ENCODE results near the gene PHGDH.

The PHGDH gene

GRCh38 chr1:119732465-119733168 is 20.9 kb downstream of the PHGDH start:
- no peak for DNase-seq (ENCODE audit: low read depth)

DNA sequence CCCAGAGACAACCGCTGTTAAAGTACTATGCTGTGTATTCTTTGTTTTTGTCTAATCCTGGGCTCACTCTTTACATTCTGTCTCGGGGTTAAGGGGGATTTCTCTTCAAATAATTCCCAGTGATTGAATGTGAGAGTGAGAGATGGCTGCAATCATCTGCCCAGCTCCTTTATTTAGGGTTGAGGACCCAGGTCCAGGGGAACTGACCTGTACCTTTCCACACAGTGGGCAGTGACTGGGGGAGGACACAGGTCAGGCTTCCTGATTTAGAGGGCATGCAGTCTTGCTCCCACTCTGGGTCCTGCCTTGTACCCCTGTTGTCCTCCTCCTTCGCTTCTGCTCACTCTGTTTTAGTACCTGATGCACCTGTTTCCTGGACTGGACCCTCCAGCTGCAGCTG is 22.0 kb downstream of the PHGDH start:
- no peak for DNase-seq (ENCODE audit: low read depth)

DNA sequence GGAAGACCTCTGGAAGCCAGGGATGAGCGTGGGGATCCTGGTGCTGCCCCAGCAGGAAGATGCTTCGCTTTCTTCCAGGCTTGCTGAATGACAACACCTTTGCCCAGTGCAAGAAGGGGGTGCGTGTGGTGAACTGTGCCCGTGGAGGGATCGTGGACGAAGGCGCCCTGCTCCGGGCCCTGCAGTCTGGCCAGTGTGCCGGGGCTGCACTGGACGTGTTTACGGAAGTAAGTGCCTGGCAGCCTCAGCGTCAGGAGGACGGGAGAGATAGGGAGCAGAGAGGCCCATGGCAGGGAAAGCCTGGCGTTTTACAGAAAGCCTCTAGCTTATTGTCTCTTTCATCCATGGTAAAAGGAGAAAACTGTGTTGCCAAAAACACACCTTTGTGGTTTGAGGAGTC is 23.5 kb downstream of the PHGDH start:
- no peak for DNase-seq (ENCODE audit: low read depth)

DNA sequence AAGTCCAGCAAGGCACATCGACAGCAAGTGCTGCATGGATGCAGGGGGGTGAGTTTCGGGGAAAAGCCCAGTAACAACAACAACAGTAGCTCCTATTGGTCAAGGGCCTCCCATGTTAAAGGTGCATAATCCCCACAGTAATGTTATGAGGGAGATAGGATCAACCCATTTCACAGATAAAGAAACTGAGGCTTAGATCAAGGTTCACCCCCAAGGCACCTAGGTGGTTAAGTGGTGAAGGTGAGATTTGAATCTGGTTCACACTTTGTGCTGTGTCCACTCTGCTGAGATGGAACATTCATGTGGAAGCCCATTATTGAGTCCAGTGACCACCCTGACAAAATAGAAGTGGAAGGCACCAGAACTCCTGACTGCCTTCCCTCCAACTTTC is 24.9 kb downstream of the PHGDH start:
- no peak for DNase-seq (ENCODE audit: low read depth)

DNA sequence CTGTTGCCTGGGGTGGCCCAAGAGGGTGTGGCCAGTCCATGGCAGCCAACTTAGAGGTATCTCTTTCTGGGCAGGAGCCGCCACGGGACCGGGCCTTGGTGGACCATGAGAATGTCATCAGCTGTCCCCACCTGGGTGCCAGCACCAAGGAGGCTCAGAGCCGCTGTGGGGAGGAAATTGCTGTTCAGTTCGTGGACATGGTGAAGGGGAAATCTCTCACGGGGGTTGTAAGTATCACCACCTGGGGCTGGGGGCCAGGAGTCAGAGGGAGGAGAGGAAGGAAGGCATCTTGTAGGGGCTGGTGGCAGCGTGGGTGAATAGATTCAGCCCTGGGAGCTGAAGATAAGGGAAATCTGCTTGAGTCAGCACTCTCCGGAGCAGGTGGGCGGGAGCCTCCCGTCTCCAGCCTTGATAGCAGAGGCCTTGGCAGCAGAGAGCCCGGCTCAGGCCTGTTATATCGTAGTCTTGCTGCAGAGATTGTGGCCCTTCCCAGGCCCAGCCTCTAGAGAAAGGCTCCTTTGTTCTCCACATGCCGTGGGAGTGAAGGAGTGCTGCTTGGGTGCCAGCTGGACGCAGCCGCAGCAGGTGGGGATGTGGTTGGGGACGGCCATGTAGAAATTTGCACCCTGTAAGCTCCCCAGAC is 25.4 kb downstream of the PHGDH start:
- DNase-seq (ENCODE audit: low read depth) = no peak

- no peak for DNase-seq (ENCODE audit: low read depth)
Observed at GRCh38 chr1:119738100-119738720, 26.5 kb downstream of the PHGDH start.

- DNase-seq (ENCODE audit: low read depth) = no peak
Observed at GRCh38 chr1:119739150-119739549, 27.4 kb downstream of the PHGDH start.

DNA sequence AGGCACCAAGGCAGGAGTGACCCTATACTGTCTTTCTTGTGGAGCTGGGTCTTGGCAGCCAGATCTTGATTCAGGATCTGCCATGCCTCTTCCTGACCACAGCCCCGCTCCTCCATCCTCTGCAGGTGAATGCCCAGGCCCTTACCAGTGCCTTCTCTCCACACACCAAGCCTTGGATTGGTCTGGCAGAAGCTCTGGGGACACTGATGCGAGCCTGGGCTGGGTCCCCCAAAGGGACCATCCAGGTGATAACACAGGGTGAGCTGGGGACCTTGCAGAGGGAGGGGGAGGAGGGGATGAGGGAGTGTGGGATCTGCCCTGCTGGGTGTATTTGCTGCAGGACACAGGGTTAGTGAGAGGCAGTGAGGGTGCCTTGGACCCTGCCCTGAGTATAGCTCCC is 28.5 kb downstream of the PHGDH start:
- no peak for DNase-seq (ENCODE audit: low read depth)

DNA sequence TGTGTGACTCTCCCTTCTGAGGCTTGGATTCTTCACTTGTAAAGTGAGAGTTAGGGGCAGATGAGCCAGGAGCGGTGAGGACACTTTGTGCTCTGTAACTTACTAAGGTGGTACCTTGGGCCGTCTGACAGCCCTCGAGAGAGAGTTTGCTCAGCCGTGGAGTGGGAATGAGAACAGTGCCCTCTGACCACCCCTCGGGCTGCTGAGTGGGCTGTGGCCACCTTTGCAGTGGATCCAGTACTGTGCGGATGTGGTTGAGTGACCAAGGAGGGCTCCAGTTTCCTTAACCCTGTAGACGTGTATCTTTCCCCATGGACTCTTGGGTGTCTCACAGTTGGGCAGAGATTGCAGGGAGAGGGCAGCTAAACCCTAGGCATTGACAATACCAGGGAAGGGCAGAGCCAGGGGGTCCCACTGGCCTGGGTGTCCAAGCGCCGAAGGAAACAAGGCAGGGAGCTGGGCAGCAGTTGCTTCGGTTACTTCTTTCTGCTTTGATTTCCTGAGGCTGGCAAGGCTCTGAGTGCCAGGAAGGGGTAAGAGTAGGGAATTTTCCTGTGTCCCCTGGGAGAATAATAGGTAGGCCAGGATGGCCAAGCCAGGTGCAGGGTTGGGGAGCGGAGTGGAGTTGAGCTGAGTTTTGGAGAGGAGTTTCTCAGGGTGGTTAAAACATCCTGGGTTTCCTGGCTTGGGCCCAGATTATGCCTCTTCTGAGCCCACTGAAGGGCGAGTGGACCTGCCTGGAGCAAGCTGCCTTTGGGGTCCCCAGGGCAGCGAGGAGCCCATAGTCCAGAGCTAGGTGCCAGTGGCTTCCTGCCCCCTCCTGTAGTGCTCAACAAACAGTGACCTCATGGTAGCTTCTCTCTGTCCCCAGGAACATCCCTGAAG is 29.4 kb downstream of the PHGDH start:
- no peak for DNase-seq (ENCODE audit: low read depth)

DNA sequence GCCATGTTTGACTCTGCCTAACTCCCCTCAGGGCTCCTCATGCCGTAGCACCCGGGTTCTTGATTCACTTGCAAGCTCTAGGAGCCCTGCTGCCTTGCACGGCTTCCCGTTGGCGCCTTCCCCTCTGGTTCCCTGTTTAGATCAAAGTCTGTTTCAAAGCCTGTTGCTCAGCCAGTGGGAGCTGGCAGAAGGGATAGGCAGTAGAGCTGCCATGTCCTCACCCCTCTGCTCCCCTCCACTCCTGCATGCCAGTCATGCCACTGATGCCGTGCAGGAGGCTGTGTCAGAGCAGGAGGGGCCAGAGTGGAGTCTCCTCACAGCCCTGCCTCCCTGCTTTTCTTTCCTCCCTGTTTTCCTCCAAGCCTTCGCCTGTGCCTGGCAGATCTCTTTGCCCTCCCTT is 30.5 kb downstream of the PHGDH start:
- DNase-seq (ENCODE audit: low read depth) = no peak

- DNase-seq (ENCODE audit: low read depth) = no peak
Observed at GRCh38 chr1:119742677-119743076, 30.9 kb downstream of the PHGDH start.

DNA sequence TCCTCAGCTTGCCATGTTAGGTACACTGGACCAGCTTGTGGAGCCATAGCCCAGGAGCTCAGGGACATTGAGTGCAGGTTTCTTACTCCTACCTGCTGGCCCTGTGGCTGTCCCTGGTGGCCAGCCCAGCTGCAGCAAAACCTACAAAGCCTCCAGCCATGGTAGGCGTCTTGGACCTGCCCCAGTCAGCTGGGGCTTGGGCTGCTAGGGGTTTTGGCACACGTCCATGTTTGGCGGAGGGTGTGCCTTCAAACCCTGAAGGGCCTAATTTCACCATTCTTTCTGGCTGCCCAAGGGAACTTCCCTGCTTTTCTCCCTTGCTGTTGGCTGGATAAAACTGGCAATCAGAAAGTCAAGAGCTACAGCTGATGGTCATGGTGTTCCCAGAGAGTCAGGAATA is 31.6 kb downstream of the PHGDH start:
- no peak for DNase-seq (ENCODE audit: low read depth)

GRCh38 chr1:119743776-119744597 is 32.3 kb downstream of the PHGDH start:
- peak; percentile 15 for DNase-seq (ENCODE audit: low read depth)

DNA sequence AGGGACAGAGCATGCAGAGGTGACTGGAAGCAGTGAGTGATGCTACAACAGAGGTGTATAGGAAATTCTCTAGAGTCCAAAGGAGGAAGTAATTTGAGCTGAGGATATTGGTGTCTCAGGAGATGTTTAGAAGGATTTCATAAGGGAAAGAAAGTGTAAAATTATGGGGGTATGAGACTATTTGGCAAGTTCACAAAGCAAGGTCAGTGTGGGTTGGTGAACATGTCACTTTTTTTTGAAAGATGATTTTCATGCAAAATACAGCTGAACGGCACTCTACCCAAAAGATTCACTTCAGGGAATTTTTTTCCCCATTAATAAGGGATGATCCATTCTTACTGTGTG is 32.8 kb downstream of the PHGDH start:
- DNase-seq (ENCODE audit: low read depth) = no peak

- no peak for DNase-seq (ENCODE audit: low read depth)
Observed at GRCh38 chr1:119745034-119745433, 33.3 kb downstream of the PHGDH start.

DNA sequence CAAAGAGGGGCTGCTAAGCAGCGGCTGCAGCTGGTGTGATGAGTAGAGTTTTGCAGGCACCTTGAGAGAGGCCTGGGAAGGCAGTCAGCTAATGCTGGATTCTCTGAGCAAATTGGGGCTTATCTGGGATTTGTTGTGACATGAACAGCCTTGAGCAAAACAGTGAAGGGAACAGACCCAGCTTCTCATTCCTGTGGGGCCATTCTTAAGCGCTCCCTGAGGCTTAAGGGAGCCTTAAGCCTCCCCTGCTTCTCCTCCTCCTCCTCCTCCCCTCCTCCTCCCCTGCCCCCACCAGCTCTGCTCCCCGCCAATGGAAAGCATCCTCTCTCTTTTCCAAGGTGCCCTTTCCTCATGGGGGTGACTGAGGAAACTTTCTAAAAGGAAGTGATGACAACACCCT is 35.7 kb downstream of the PHGDH start:
- no peak for DNase-seq (ENCODE audit: low read depth)

DNA sequence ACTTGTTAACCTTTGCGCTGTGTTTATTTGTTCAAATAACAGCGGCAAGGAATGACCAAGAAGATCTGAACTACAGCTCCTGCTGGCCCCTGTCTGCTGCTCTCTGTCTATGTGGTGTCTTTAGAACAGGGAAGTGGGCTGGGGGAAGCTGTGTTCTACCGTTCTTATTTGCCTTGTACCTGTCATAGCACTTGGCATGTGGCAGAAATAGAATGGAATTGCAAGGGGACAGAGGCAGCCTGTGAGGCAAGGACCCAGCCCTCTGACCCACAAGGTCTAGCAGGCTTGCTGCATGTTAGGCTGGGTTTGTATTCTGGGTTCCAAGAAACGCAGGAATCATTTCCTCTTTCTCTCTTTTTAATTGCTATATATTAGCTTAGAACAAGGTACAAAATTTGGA is 36.3 kb downstream of the PHGDH start:
- DNase-seq (ENCODE audit: low read depth) = no peak

DNA sequence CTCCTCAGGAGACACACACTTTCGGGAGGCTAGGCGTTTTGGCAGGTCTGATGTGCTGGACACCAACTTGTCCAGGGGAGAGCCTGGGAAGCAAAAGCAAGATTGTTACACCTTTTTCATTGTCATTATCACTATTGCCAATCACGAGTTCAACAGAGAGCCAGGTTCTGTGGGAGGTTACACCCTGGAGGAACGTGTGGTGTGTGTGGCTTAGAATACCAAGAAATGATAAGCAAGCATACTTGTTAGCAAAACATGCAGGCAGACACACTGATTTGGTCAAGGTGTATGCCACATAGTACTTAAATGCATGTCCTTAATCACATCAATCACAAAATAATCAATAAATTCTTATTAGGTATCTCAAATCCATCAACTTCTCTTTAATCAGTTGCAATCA is 40.9 kb downstream of the PHGDH start:
- DNase-seq (ENCODE audit: low read depth) = no peak

GRCh38 chr1:119758584-119758983 is 46.9 kb downstream of the PHGDH start:
- DNase-seq (ENCODE audit: low read depth) = no peak

GRCh38 chr1:119762409-119762808 is 50.7 kb downstream of the PHGDH start:
- no peak for DNase-seq (ENCODE audit: low read depth)

GRCh38 chr1:119762953-119763352 is 51.2 kb downstream of the PHGDH start:
- DNase-seq (ENCODE audit: low read depth) = no peak

- DNase-seq (ENCODE audit: low read depth) = no peak
Observed at GRCh38 chr1:119764220-119764619, 52.5 kb downstream of the PHGDH start.
